GM12878 (cell line): ENCODE measurements around the gene POLR2L. TPM values are rescaled to one million over a fixed set of nuclear protein-coding genes. Genes with fewer than 3 reads are reported as not detected.

Source experiments
- ATAC-seq: fragments of 200-7000 bp; cut with Tn5 transposase; 3 replicates; pipeline ENCODE4 v1.9.1; 2020; ENCODE audit warnings: mild to moderate bottlenecking, moderate library complexity
- BruUV-seq: library from RNA; stranded (reverse); fragments of 400-500 nt; replicated peaks from 2 replicates; lab custom pipeline; 2021; lab: Mats Ljungman, UMichigan
- CTCF ChIA-PET: fragments of 300-600 bp; sonication (Branson Sonifier 250); formaldehyde crosslinking; extraction: SDS; loops from one replicate; lab custom pipeline; 2021; ENCODE audit warnings: inconsistent platforms; lab: Yijun Ruan, JAX
- POLR2A ChIA-PET: fragments of 350-600 bp; formaldehyde crosslinking; extraction: SDS; loops from one replicate; lab custom pipeline; 2021; ENCODE audit warnings: inconsistent platforms; lab: Charles Lee
- RAD21 ChIA-PET: fragments of 300-600 bp; sonication (Branson Sonifier 250); formaldehyde crosslinking; loops from one replicate; lab custom pipeline; 2023; ENCODE audit warnings: antibody characterized with exemption; ENCODE audit not compliant: unreplicated experiment; lab: Charles Lee
- SMC1A ChIA-PET: fragments of 300-600 bp; sonication (Branson Sonifier 250); formaldehyde crosslinking; loops from one replicate; lab custom pipeline; 2023; ENCODE audit not compliant: unreplicated experiment, uncharacterized antibody; lab: Charles Lee
- DNase-seq: peaks from one replicate; pipeline ENCODE4 v3.0.0-alpha.2; 2011; ENCODE audit warnings: low read depth, low spot score
- FAIRE-seq: peaks from 3 replicates; lab custom pipeline; 2011; peaks lifted over from hg19 to GRCh38; lab: Jason Lieb, UNC
- H2AFZ ChIP-seq: 2 replicates; pipeline ENCODE4 v1.6.0; 2011; ENCODE audit warnings: low read depth, low read length, control low read depth; ENCODE audit not compliant: control insufficient read depth
- H3K27ac ChIP-seq: 2 replicates; pipeline ENCODE4 v1.5.1; 2011; ENCODE audit warnings: control low read depth; ENCODE audit not compliant: control insufficient read depth, insufficient read depth
- H3K27me3 ChIP-seq, 2 experiments: replicated peaks in 1 of 2; 2 replicates each; pipeline versions ENCODE4 v1.6.0 to v1.6.1; 2011; ENCODE audit warnings: low read length in 1 of 2; ENCODE audit not compliant: control insufficient read depth in 2 of 2, insufficient read depth in 2 of 2
- H3K36me3 ChIP-seq, 2 experiments: 2 replicates each; pipeline ENCODE4 v1.5.1; 2011; ENCODE audit warnings: low read length in 1 of 2; ENCODE audit not compliant: control insufficient read depth in 2 of 2, insufficient read depth in 2 of 2
- H3K4me1 ChIP-seq: 2 replicates; pipeline ENCODE4 v1.6.1; 2011; ENCODE audit warnings: mild to moderate bottlenecking, low read length, moderate library complexity, mixed read lengths; ENCODE audit not compliant: control insufficient read depth, insufficient read depth
- H3K4me2 ChIP-seq: 2 replicates; pipeline ENCODE4 v1.6.0; 2011; ENCODE audit warnings: control low read depth; ENCODE audit not compliant: control insufficient read depth, insufficient read depth
- H3K4me3 ChIP-seq: fragments of 200-600 bp; sonication (generic); 2 replicates; pipeline ENCODE4 v1.5.1; 2016
- H3K79me2 ChIP-seq: 2 replicates; pipeline ENCODE4 v1.6.0; 2011; ENCODE audit warnings: low read length; ENCODE audit not compliant: control insufficient read depth, insufficient read depth
- H3K9ac ChIP-seq: 2 replicates; pipeline ENCODE4 v1.8.0; 2011; ENCODE audit warnings: low read length, control low read depth, mixed read lengths; ENCODE audit not compliant: control insufficient read depth, insufficient read depth
- H3K9me3 ChIP-seq: replicated peaks from 3 replicates; pipeline ENCODE4 v1.5.1; 2011; ENCODE audit warnings: mild to moderate bottlenecking, low read length; ENCODE audit not compliant: control insufficient read depth, insufficient read depth
- H4K20me1 ChIP-seq: 2 replicates; pipeline ENCODE4 v1.6.0; 2011; ENCODE audit not compliant: control insufficient read depth, insufficient read depth
- MEF2B ChIP-seq: fragments of 450-650 bp; IDR thresholded peaks from 2 replicates; pipeline ENCODE4 v1.6.1; 2018; ENCODE audit warnings: mild to moderate bottlenecking, moderate library complexity; ENCODE audit not compliant: partially characterized antibody, poor library complexity, severe bottlenecking
- MYC ChIP-seq: IDR thresholded peaks from 2 replicates; pipeline ENCODE4 v1.6.1; 2011; ENCODE audit warnings: mild to moderate bottlenecking, low read length, moderate library complexity, inconsistent platforms; ENCODE audit not compliant: insufficient read depth, insufficient replicate concordance, insufficient read length, severe bottlenecking
- POLR2A ChIP-seq: IDR thresholded peaks from 2 replicates; pipeline ENCODE4 v1.6.1; 2011; ENCODE audit warnings: low read depth, mild to moderate bottlenecking, low read length
- POU2F2 ChIP-seq: IDR thresholded peaks from 3 replicates; pipeline ENCODE4 v1.6.1; 2011; ENCODE audit warnings: low read depth, mild to moderate bottlenecking, low read length, borderline replicate concordance
- RFX5 ChIP-seq: IDR thresholded peaks from 2 replicates; pipeline ENCODE4 v1.6.1; 2011; ENCODE audit warnings: low read depth, low read length, improper control_type of control experiment
- WGBS: methylation state at CpG from one replicate; pipeline ENCODE4 v1.1.6; 2016; ENCODE audit warnings: low lambda C conversion rate; ENCODE audit not compliant: insufficient replicate concordance, insufficient coverage; ENCODE audit errors: missing lambda C conversion rate; 5-methylcytosine and 5-hydroxymethylcytosine counted together
- in situ Hi-C: fragments of 300-500 bp; cut with MboI; formaldehyde crosslinking; loops from 9 replicates; pipeline ENCODE4 v1.14.3; 2018; ENCODE audit warnings: mixed read lengths
- intact Hi-C: fragments of 100-400 bp; cut with micrococcal nuclease; formaldehyde crosslinking; loops from one replicate; pipeline ENCODE4 v1.14.2; 2022; ENCODE audit not compliant: unreplicated experiment
- polyA plus RNA-seq, 11 experiments: library from polyadenylated mRNA; depleted of rRNA in 4 of 11; unstranded in 6 of 11; stranded (reverse) in 5 of 11; fragments of >200 nt; fragmentation: Nextera tagmentation in 4 of 11; fragmentation: Illumina TruSeq in 1 of 11; extraction: Ambion mirVana in 4 of 11; extraction: Trizol in 1 of 11; gene quantifications; 1 replicate in 1 of 11; 2 replicates in 10 of 11; pipeline versions ENCODE4 v1.2.1 to v1.2.3, GENCODE V29; 2011 to 2016; ENCODE audit warnings: inconsistent platforms in 2 of 11, missing spikeins in 2 of 11, low read depth in 1 of 11
- total RNA-seq, 4 experiments: library from RNA; depleted of rRNA in 3 of 4; stranded (reverse); fragments of >200 nt in 3 of 4; fragmentation: Illumina TruSeq in 1 of 4; extraction: Trizol in 1 of 4; gene quantifications; 2 replicates each; pipeline versions ENCODE4 v1.2.1 to v1.2.3, GENCODE V29; 2013 to 2021

The POLR2L gene
- total and polyA plus RNA-seq, 10 of the 15 experiments (the other 5 are each of a cell fraction or from before 2014, with no cell fraction given): 23.1 to 497 (median 125) TPM

- CTCF ChIA-PET: interaction anchor here (0.5 kb wide), 1 partner anchor 129 kb away, joined by 3 read pairs; no protein-coding TSS in a partner anchor
These were observed 45.3 kb upstream of the POLR2L start for GRCh38 chr11:887589-887988.

DNA sequence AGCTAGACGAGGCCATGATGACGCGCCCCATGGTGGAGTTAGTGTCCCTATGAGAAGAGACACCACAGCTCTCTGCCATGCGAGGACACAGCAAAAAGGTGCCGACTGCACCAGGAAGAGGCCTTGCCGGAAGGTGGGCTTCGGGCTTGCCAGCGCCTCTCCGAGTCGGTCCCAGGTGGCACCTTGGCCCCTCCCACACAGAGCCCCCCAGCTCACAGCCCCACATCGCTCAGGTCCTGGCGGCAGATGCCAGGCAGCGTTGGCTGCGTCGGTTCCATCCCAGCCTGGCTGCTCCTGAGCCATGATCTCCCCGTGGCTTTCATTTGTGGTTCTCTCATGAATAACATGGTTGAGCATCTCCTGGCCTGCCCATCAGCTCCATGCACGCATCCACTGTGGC, 44.2 kb upstream of the POLR2L start:
- no peaks in the 10 kb centered on the region for H3K27me3 ChIP-seq
- no TSS peak for BruUV-seq
- H3K9ac ChIP-seq: no peak overlapping the region
- WGBS: 97% methylated on average over 17 of the region's 17 CpGs
- ChIA-PET POLR2A (no interaction called here), RAD21 (no interaction called here), CTCF (no interaction called here), SMC1A (no interaction called here)
- H3K4me2 ChIP-seq: no peak overlapping the region
- H3K9me3 ChIP-seq: no peaks in the 10 kb centered on the region
- DNase-seq (no peak), ATAC-seq (no peak), FAIRE-seq (no peak)
- H3K4me1 ChIP-seq: no peaks in the 10 kb centered on the region
- no peak overlapping the region for H2AFZ ChIP-seq
- no peaks in the 10 kb centered on the region for H4K20me1 ChIP-seq
- intact Hi-C loops (no loop called here), in situ Hi-C loops (no loop called here)
- H3K27ac ChIP-seq: no peak overlapping the region
- H3K36me3 ChIP-seq: peaks cover 0 to 6% of the 10 kb centered on the region in 2 experiments; a peak in 3 of 4 replicates
- TF ChIP-seq MYC: no peak
- no peak for TF ChIP-seq MEF2B
- no peak for TF ChIP-seq RFX5
- no peak overlapping the region for H3K4me3 ChIP-seq
- H3K79me2 ChIP-seq: no peaks in the 10 kb centered on the region

More at GRCh38 chr11:887589-887988, 45.3 kb upstream of the POLR2L start:
- Histone ChIP-seq H3K9ac (no peak overlapping the region), H2AFZ (no peak overlapping the region), H3K9me3 (no peaks in the 10 kb centered on the region), H3K27me3 (no peaks in the 10 kb centered on the region), H3K79me2 (no peaks in the 10 kb centered on the region), H4K20me1 (no peaks in the 10 kb centered on the region), H3K36me3 (peaks cover 0 to 6% of the 10 kb centered on the region in 2 experiments; a peak in 3 of 4 replicates), H3K4me1 (no peaks in the 10 kb centered on the region), H3K27ac (no peak overlapping the region), H3K4me3 (no peak overlapping the region), H3K4me2 (no peak overlapping the region)
- DNase-seq: no peak
- 0 out of 2 replicates have a peak, but pooled peaks have one; percentile 24 for TF ChIP-seq POLR2A
- no peak for TF ChIP-seq POU2F2
- POLR2A ChIA-PET: no interaction called here
- in situ Hi-C loops: no loop called here
- intact Hi-C loops: no loop called here
- RAD21 ChIA-PET: no interaction called here
- ATAC-seq: no peak
- no TSS peak for BruUV-seq
- SMC1A ChIA-PET: no interaction called here
- FAIRE-seq: no peak
- 94% methylated on average over 14 of the region's 14 CpGs for WGBS
